DOHH2 (cell line): ENCODE data around the gene SMIM8.

ENCODE experiments used
- H3F3A ChIP-seq: fragments of 200-600 bp; sonication (generic), shearing (Covaris generic); 2 replicates; pipeline ENCODE4 v1.6.0; 2016; ENCODE audit warnings: antibody characterized with exemption, mild to moderate bottlenecking; ENCODE audit not compliant: control insufficient read depth, insufficient read depth
- H3K27ac ChIP-seq: fragments of 200-600 bp; sonication (generic); 2 replicates; pipeline ENCODE4 v1.5.1; 2014; ENCODE audit warnings: low read depth, mild to moderate bottlenecking, low read length, moderate library complexity
- H3K27me3 ChIP-seq: fragments of 200-600 bp; sonication (generic); 2 replicates; pipeline ENCODE4 v1.6.1; 2014; ENCODE audit warnings: mild to moderate bottlenecking, low read length, mixed read lengths; ENCODE audit not compliant: control insufficient read depth
- H3K36me3 ChIP-seq: fragments of 200-600 bp; sonication (generic); 2 replicates; pipeline ENCODE4 v1.6.1; 2014; ENCODE audit warnings: mild to moderate bottlenecking, low read length, moderate library complexity, mixed read lengths; ENCODE audit not compliant: control insufficient read depth
- H3K4me1 ChIP-seq: fragments of 200-600 bp; sonication (generic); 2 replicates; pipeline ENCODE4 v1.6.1; 2014; ENCODE audit warnings: mild to moderate bottlenecking, low read length, mixed read lengths; ENCODE audit not compliant: control insufficient read depth
- H3K4me2 ChIP-seq: fragments of 200-600 bp; sonication (generic); 2 replicates; pipeline ENCODE4 v1.6.0; 2014; ENCODE audit warnings: mild to moderate bottlenecking, low read length, moderate library complexity
- H3K4me3 ChIP-seq: fragments of 200-600 bp; sonication (generic); 2 replicates; pipeline ENCODE4 v1.5.1; 2014; ENCODE audit warnings: mild to moderate bottlenecking, low read length, mixed read lengths
- H3K79me2 ChIP-seq: fragments of 200-600 bp; sonication (generic); 2 replicates; pipeline ENCODE4 v1.6.1; 2014; ENCODE audit warnings: mild to moderate bottlenecking, low read length, mixed read lengths; ENCODE audit not compliant: control insufficient read depth
- H3K9me2 ChIP-seq: fragments of 200-600 bp; sonication (generic); replicated peaks from 2 replicates; pipeline ENCODE4 v1.6.1; 2014; ENCODE audit warnings: mild to moderate bottlenecking, low read length, mixed read lengths; ENCODE audit not compliant: control insufficient read depth
- H3K9me3 ChIP-seq: fragments of 200-600 bp; sonication (generic); 2 replicates; pipeline ENCODE4 v1.6.1; 2014; ENCODE audit warnings: antibody characterized with exemption, low read length, mixed read lengths; ENCODE audit not compliant: control insufficient read depth, insufficient read depth
- H4K20me1 ChIP-seq: fragments of 200-600 bp; sonication (generic); 2 replicates; pipeline ENCODE4 v1.6.0; 2014; ENCODE audit warnings: low read depth, mild to moderate bottlenecking, antibody characterized with exemption, low read length, moderate library complexity; ENCODE audit not compliant: control insufficient read depth, insufficient read depth
- CTCF ChIP-seq: fragments of 200-600 bp; sonication (generic); IDR thresholded peaks from one replicate; pipeline ENCODE4 v1.5.1; 2014; ENCODE audit warnings: antibody characterized with exemption, mild to moderate bottlenecking, low read depth, low read length; ENCODE audit not compliant: poor library complexity, severe bottlenecking
- EZH2phosphoT487 ChIP-seq: fragments of 200-600 bp; sonication (generic); IDR thresholded peaks from 2 replicates; pipeline ENCODE4 v1.6.1; 2017; ENCODE audit warnings: borderline replicate concordance, mild to moderate bottlenecking, antibody characterized with exemption, low read length, moderate library complexity, mixed read lengths

Gene SMIM8

DNA sequence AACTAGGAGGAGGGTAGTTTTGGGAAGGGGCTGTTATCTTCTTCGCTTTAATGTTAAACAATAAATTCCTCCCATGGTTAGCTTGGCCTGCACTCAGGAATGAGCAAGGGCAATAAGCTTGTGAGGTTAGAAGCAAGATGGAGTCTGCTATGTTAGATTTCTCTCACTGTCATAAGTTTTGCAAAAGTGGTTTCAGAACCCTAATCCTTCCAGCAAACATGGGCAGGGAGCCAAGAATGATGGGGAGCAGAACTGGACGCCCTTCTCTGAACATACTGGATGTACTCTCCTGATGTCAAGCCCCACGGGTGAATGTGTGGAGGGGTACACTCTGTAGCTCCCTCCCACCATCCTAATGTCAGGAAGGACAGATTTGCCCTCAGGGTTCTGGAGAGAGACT lies 44.5 kb downstream of the SMIM8 start:
- no peak overlapping the region for H3K4me3 ChIP-seq
- no peaks in the 10 kb centered on the region for H3K79me2 ChIP-seq
- H3K36me3 ChIP-seq: no peaks in the 10 kb centered on the region
- peaks cover 20% of the 10 kb centered on the region; the same call in 1 of the 2 replicates for H3K9me3 ChIP-seq
- no peak for TF ChIP-seq EZH2phosphoT487
- TF ChIP-seq CTCF: no peak
- no peaks in the 10 kb centered on the region for H3K9me2 ChIP-seq
- no peaks in the 10 kb centered on the region for H3F3A ChIP-seq
- H3K27me3 ChIP-seq: no peaks in the 10 kb centered on the region
- no peak overlapping the region for H3K27ac ChIP-seq
- no peaks in the 10 kb centered on the region for H4K20me1 ChIP-seq
- H3K4me1 ChIP-seq: no peaks in the 10 kb centered on the region
- no peak overlapping the region for H3K4me2 ChIP-seq

DNA sequence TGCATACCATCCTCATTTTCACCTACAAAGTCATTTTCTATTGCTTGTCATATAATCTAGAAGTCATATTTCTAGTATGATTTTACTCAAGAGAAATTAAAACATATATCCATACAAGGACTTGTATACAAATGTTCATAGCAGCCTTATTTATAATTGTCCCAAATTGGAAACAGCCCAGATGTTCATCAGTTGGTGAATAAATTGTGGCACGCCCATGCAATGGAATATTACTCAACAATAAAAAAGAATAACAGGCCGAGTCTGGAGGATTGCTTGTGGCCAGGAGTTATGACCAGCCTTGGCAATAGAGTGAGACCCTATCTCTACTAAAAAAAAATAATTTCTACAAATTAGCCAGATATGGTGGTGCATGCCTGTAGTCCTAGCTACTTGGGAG lies 51.0 kb downstream of the SMIM8 start:
- no peaks in the 10 kb centered on the region for H3K4me1 ChIP-seq
- no peaks in the 10 kb centered on the region for H3K9me2 ChIP-seq
- TF ChIP-seq CTCF (no peak), EZH2phosphoT487 (no peak)
- H3K27ac ChIP-seq: no peak overlapping the region
- no peaks in the 10 kb centered on the region for H3K79me2 ChIP-seq
- H4K20me1 ChIP-seq: no peaks in the 10 kb centered on the region
- peaks cover 5% of the 10 kb centered on the region; the same call in 1 of the 2 replicates for H3K9me3 ChIP-seq
- H3K4me2 ChIP-seq: no peak overlapping the region
- H3F3A ChIP-seq: no peaks in the 10 kb centered on the region
- no peaks in the 10 kb centered on the region for H3K27me3 ChIP-seq
- no peaks in the 10 kb centered on the region for H3K36me3 ChIP-seq
- H3K4me3 ChIP-seq: no peak overlapping the region

DNA sequence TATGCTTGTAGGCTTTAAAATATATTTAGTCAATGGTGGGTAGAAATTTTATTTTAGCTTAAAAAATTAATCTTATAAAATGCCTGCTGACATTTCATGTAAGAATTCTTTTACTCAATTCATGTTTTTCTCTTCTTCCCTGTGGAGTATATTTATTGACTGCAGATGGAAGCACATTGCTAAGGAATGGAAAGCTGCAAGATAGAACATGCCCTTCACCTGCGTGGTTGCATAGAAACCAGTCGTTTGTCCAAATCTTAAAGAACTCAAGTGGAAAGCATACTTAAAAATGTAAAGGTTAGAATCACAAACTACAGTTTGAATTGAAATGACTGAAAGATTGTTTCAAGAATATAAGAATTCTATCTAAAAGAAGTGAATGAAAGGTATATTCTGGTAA lies 52.9 kb downstream of the SMIM8 start:
- H3K36me3 ChIP-seq: no peaks in the 10 kb centered on the region
- no peaks in the 10 kb centered on the region for H3K9me3 ChIP-seq
- H3K27ac ChIP-seq: no peak overlapping the region
- H3K79me2 ChIP-seq: no peaks in the 10 kb centered on the region
- TF ChIP-seq EZH2phosphoT487 (no peak), CTCF (no peak)
- H3F3A ChIP-seq: no peaks in the 10 kb centered on the region
- no peaks in the 10 kb centered on the region for H3K4me1 ChIP-seq
- no peak overlapping the region for H3K4me2 ChIP-seq
- no peaks in the 10 kb centered on the region for H3K27me3 ChIP-seq
- no peaks in the 10 kb centered on the region for H4K20me1 ChIP-seq
- H3K9me2 ChIP-seq: no peaks in the 10 kb centered on the region
- no peak overlapping the region for H3K4me3 ChIP-seq

DNA sequence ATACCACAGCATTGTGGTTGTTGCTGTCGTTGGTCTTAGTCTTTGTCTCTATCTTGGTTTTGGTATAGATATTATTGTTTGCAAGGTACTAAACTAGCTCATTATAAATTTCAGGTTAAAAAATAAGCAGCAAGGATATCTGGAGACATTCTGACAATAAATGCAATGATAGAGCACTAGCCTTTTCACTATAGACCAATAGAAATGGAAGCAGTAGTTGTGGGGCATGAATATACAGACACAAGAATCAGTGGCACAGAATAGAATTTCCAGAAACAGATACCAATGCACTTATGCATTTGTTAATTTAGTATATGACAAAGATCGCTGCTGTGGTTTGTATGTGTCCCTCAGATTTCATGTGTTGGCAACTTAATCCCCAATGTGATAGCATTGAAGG lies 54.3 kb downstream of the SMIM8 start:
- TF ChIP-seq EZH2phosphoT487 (no peak), CTCF (no peak)
- Histone ChIP-seq H3F3A (no peaks in the 10 kb centered on the region), H3K9me2 (no peaks in the 10 kb centered on the region), H3K27ac (no peak overlapping the region), H3K4me2 (no peak overlapping the region), H4K20me1 (no peaks in the 10 kb centered on the region), H3K36me3 (no peaks in the 10 kb centered on the region), H3K4me3 (no peak overlapping the region), H3K4me1 (no peaks in the 10 kb centered on the region), H3K79me2 (no peaks in the 10 kb centered on the region), H3K27me3 (no peaks in the 10 kb centered on the region), H3K9me3 (no peaks in the 10 kb centered on the region)
